T1000 (cell line): Measurements from ENCODE around the gene CWC22.
"Not testable (repeated sequence)": the region's sequence is repeated elsewhere in the genome, so short reads cannot be mapped to it uniquely, and the experiment has no call there.

Experiments
- DNase-seq: peaks from one replicate; lab custom pipeline; 2025; ENCODE audit warnings: mixed read lengths; lab: John Stamatoyannopoulos, UW

The CWC22 gene

GRCh38 chr2:180006781-180007579, at the start of gene CWC22:
Gene CWC22 (minus strand): TSS chr2:180007297. CDS start chr2:179993341, 13,956 bp downstream.
- DNase-seq: peak; percentile 62

- no peak for DNase-seq
These were observed 49.4 kb upstream of the CWC22 start for GRCh38 chr2:180056367-180057118.

- not testable (repeated sequence) for DNase-seq
These were observed 47.5 kb upstream of the CWC22 start for GRCh38 chr2:180054576-180054975.

DNA sequence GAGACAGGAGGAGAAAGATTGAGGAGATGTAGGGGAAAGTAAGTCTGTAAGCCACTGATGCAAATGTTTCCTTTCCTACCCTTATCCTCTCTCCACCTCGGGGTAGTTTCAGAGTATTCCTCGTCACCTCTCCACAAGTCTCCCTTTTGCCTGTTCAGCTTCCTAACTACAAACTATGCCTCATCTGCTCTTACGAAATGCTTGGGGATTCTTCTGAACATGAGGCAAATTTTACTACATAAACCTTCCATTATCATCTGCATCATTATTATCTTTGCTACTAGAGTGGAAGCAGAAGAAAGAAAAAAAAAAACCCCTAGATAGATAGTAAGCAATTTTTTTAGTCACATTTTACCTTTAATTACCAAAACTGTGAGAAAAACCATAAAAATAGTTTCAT, 43.1 kb upstream of the CWC22 start:
- DNase-seq: no peak

DNA sequence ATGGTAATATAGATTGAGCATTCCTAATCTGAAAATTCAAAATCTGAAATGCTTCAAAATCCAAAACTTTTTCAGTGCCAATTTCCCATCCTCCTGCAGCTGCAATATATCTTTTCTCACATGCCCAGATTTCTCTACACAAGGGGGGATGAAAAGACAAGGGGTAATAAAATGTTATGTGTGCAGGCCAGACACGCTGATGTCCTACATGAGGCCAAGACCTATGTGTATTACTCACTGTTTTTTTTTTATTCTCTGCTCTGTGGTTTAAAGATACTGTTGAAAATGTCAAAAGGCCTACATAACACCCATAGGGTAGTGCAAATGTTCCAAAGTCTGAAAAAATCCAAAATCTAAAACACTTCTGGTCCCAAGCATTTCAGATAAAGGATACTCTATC, 41.2 kb upstream of the CWC22 start:
- DNase-seq: no peak

GRCh38 chr2:180046776-180047175, 39.7 kb upstream of the CWC22 start:
- DNase-seq: no peak

GRCh38 chr2:180046202-180046601, 39.1 kb upstream of the CWC22 start:
- DNase-seq: no peak

GRCh38 chr2:180040146-180040925, 33.2 kb upstream of the CWC22 start:
- DNase-seq: no peak

DNA sequence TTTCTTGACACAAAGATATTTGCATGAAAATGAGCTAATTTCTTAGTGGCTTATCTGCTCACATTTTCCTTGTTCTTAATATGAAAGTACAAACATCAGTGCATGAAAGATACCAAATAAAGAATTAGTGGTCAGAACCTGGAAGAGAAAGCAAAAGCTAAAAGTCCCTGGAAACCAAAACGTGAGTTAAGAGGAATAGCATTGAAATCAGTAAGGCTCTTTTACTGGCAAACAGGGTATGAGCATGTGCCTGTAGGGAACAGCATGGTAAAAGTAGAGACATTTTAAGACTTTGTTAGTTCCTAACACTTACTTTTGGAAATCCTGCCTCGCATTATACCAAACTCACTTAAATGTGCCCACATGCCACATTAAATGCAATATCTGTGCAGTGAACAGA, 31.9 kb upstream of the CWC22 start:
- DNase-seq: no peak

DNA sequence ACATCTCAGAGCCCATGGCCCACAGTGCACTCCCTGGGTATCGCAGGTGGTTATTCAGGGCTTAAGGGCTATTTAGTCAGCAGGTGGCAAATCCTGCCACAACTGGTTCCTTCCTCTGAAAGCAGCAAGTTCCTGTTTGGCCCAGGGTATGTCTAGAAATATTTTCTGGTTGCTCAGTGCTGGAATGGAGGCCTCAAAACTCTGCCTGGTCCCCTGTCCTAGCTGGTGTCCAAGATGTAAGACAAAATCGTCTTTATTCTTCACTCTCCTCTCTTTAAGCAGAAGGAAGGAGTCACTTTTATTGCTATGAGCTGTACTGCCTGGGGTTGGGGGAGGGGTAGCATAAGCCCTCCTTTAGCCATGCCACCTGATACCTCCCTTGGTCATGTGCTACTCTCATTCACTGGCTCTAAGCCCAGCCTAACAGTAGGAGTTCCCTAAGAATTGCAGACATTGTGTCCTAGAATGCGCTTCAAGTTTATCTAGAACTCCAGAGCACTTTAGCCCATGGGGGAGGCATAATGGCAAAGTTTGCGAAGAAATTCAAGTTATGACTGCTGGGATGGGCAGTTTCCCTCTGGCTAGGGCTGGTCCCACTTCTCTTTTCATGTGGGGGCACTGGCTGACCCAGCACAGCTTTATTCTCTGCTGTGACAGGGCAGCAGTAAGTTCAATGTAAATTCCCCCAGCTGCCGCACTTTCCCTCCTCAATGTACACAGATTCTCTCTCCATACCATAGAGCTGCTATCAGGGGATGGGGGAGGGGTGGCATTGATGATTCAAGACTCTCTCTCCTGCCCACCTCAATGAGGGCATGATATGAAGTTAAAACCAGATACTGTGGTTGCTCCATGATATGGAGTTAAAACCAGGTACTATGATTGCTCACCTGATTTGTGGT, 27.1 kb upstream of the CWC22 start:
- peak; percentile 58 for DNase-seq

DNA sequence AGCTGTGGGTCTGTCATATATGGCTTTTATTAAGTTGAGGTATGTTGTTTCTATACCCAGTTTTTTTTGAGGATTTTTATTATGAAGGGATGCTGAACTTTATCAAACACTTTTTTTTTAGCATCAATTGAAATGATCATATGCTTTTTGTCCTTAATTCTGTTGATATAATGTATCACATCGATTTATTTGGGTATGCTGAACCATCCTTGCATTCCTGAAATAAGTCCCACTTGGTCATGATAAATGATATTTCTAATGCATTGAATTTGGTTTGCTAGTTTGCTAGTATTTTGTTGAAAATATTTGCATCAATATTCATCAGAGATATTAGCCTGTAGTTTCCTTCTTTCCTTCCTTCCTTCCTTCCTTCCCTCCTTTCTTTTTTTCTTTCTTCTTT, 22.5 kb upstream of the CWC22 start:
- DNase-seq: no peak

- no peak for DNase-seq
These were observed 14.8 kb upstream of the CWC22 start for GRCh38 chr2:180021850-180022249.

DNA sequence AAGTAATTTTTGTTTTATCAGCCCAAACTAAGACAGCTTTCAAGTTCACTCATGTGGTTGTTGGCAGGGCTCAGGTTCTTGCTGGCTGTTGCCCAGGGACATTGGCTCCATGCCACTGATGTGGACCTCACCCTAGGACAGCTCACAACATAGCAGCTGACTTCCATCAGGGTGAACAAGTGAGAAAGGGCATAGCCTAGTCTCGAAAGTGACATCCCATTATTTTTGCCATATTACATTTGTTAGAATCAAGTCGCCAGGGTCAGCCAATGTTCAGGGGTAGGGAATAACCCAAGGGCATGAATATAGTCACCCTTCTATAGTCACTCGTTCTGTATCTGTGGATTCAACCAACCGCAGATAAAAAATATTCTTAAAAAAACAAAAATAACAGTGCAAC, 10.7 kb upstream of the CWC22 start:
- DNase-seq: peak; percentile 73

DNA sequence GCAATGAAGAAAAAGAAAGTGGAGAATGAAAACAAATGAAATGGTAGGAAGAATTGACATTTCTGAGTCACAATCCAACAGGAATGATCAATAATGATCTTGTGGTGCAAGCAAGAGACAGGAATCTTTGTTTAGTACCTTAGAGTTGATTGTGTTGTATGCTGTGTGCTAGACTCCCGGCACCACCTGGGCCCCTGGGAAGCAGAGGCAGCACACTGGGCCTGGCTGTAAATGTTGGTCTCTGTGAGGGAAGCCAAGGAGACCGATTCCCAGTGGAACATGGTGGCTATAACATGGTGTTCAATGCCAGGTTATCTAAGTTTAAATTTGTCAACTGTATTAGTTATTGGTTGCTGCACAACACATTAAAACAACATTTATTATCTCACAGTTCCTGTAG, 9.8 kb upstream of the CWC22 start:
- DNase-seq: no peak

DNA sequence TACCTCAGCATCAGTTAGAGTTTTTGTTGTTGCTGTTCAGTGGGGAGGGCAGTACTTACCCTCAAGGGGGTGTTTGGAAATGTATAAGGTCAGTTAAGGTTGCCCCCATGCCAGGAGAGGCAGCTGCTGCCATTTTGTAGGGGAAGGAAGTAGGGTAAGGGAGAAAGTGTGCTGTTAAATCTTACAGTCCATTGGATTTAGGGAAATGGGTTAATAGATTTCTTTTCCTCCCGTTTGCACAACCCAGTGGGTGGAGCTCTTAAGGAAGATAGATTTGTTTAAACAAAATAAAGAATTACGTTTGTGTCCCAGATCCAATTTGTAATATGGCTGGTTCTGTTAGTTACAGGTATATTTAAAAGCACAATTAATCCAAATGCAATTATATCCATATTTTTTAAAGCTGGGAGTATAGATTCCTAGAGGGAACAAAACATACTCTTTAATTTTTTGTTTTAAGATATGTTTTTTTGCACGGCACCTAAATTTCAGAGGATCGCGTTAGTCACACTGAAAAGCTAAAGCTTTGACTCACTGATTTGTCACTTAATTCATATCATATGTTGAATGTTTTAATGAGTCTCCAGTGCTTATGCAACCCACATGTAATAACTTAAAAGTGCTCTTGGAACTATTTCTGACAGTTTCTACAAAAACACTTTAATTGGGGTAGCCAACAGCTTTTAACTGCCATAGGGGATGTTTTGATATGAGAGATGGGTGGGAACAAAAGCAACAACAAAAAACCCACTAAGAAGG, 9.0 kb upstream of the CWC22 start:
- no peak for DNase-seq

DNA sequence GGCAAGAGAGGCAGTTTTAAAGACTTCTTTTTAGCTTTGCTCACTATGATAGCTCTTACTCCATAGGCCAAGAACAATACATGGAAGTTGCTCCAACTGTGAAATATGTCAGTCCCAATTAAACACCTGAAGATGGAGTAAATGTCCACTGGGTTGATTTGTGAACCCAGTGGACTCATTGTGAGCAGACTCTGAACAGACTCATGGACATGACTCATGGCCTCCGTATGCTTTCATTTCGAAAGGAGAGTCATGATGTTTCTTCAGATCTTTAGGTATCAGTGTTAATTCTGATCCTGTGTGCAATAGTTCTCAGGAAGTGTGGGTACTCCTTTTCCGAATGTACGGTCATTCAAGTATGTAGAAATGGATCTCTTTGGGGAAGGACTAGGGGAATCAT, 5.4 kb upstream of the CWC22 start:
- peak; percentile 8 for DNase-seq

GRCh38 chr2:180010701-180011100, 3.6 kb upstream of the CWC22 start:
- DNase-seq: no peak

- DNase-seq: no peak
These were observed 866 bp downstream of the CWC22 start for GRCh38 chr2:180006231-180006630.

- DNase-seq: not testable (repeated sequence)
These were observed 1.6 kb downstream of the CWC22 start for GRCh38 chr2:180005465-180005864.

DNA sequence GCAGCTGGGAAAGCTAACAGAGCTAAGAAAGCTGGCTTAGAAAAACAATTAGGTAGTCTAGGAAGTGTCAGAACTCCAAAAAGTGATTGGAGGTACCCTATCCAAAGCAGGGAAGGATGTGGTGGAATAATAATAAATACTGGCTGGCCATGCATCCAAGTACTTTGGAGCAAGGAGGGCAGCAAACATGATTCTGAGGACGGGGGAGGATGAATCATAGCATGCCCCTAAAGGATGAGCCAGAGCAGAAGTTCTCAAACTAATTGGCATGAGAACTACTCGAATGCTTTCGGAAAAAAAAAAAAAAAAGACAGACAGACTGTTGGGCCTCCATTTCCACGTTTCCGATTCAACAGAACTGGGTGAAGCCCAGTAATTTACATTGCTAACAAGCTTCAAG, 2.4 kb downstream of the CWC22 start:
- no peak for DNase-seq

GRCh38 chr2:180003559-180003958, 3.5 kb downstream of the CWC22 start:
- no peak for DNase-seq
